Activated naive CD4-positive, alpha-beta T cell (primary cell): Measurements from ENCODE around the gene TFF1.

Experiments
- DNase-seq, 4 experiments: peaks; one replicate each; lab custom pipeline; 2025; lab: John Stamatoyannopoulos, UW

Gene TFF1

GRCh38 chr21:42317826-42318746 lies 48.2 kb downstream of the TFF1 start:
- no peak for DNase-seq

- no peak for DNase-seq
Observed at GRCh38 chr21:42317341-42317741, 49.0 kb downstream of the TFF1 start.

- DNase-seq, result no peak
Observed at GRCh38 chr21:42316891-42317290, 49.4 kb downstream of the TFF1 start.

GRCh38 chr21:42315296-42315891 lies 50.9 kb downstream of the TFF1 start, which contains the start of gene TFF3:
TSS of gene TFF3 (minus strand) at chr21:42315409. CDS start at chr21:42315374, 35 bp downstream.
- DNase-seq, result no peak

GRCh38 chr21:42314616-42315295 lies 51.6 kb downstream of the TFF1 start:
- DNase-seq, result no peak

- DNase-seq, result no peak
Observed at GRCh38 chr21:42313501-42313969, 52.8 kb downstream of the TFF1 start.

- no peak for DNase-seq
Observed at GRCh38 chr21:42312626-42313104, 53.7 kb downstream of the TFF1 start.
